ENCODE data around the gene H2BW1.

H2BW1 gene

GRCh38 chrX:104045642-104046041 lies 32.1 kb upstream of the H2BW1 start:
- H3K9ac ChIP-seq (ENCODE audit: low read length) = no peak overlapping the region
- H2BK5ac ChIP-seq (ENCODE audit: low read depth, low read length, poor library complexity) = no peak overlapping the region
- no peak for DNase-seq
- no peak overlapping the region for H3K4me2 ChIP-seq (ENCODE audit: low read length)
- H2BK12ac ChIP-seq (ENCODE audit: low read length) = no peak overlapping the region
- H4K12ac ChIP-seq (ENCODE audit: low read depth, low read length) = no peak overlapping the region
- H3K27me3 ChIP-seq (ENCODE audit: insufficient read depth, low read length) = no peaks in the 10 kb centered on the region
- H4K91ac ChIP-seq (ENCODE audit: low read depth, low read length) = no peak overlapping the region
- H3K79me1 ChIP-seq (ENCODE audit: low read length) = no peaks in the 10 kb centered on the region
- WGBS (ENCODE audit: extremely low coverage, insufficient coverage, insufficient read length) = no CpG with 5 or more reads among the region's 5 CpGs
- no peaks in the 10 kb centered on the region for H3K4me1 ChIP-seq (ENCODE audit: control insufficient read depth in 1 of 2, insufficient read depth in 2 of 2, low read length in 2 of 2)
- H3K9me3 ChIP-seq (ENCODE audit: insufficient read depth, low read depth, low read length) = no peaks in the 10 kb centered on the region
- no peak overlapping the region for H3K14ac ChIP-seq (ENCODE audit: low read length)
- H3K79me2 ChIP-seq (ENCODE audit: control insufficient read depth, insufficient read depth, low read length, poor library complexity) = no peaks in the 10 kb centered on the region
- no peak overlapping the region for H3K23ac ChIP-seq (ENCODE audit: low read length)
- H3K18ac ChIP-seq (ENCODE audit: low read length) = no peak overlapping the region
- H2AFZ ChIP-seq (ENCODE audit: insufficient read depth, low read length, poor library complexity) = no peak overlapping the region
- H3K36me3 ChIP-seq (ENCODE audit: control insufficient read depth in 1 of 2, insufficient read depth in 2 of 2, low read length in 2 of 2) = no peaks in the 10 kb centered on the region
- H3K4ac ChIP-seq (ENCODE audit: low read depth, low read length) = no peak overlapping the region
- H2AK5ac ChIP-seq (ENCODE audit: low read length) = no peak overlapping the region
- H3K27ac ChIP-seq (ENCODE audit: low read depth, low read length) = no peak overlapping the region
- no peak overlapping the region for H4K8ac ChIP-seq (ENCODE audit: low read depth, low read length)
- H3K4me3 ChIP-seq (ENCODE audit: low read depth, low read length) = no peak overlapping the region
- H2BK120ac ChIP-seq (ENCODE audit: insufficient read depth, low read length, poor library complexity) = no peak overlapping the region

- Histone ChIP-seq H2BK12ac (ENCODE audit: low read length) (no peak overlapping the region), H4K91ac (ENCODE audit: low read depth, low read length) (no peak overlapping the region), H3K18ac (ENCODE audit: low read length) (no peak overlapping the region), H3K36me3 (ENCODE audit: control insufficient read depth in 1 of 2, insufficient read depth in 2 of 2, low read length in 2 of 2) (no peaks in the 10 kb centered on the region), H3K27me3 (ENCODE audit: insufficient read depth, low read length) (no peaks in the 10 kb centered on the region), H3K9me3 (ENCODE audit: insufficient read depth, low read depth, low read length) (no peaks in the 10 kb centered on the region), H4K8ac (ENCODE audit: low read depth, low read length) (no peak overlapping the region), H3K4me1 (ENCODE audit: control insufficient read depth in 1 of 2, insufficient read depth in 2 of 2, low read length in 2 of 2) (no peaks in the 10 kb centered on the region), H3K27ac (ENCODE audit: low read depth, low read length) (no peak overlapping the region), H3K14ac (ENCODE audit: low read length) (no peak overlapping the region), H3K9ac (ENCODE audit: low read length) (no peak overlapping the region), H2BK5ac (ENCODE audit: low read depth, low read length, poor library complexity) (no peak overlapping the region), H3K79me1 (ENCODE audit: low read length) (no peaks in the 10 kb centered on the region), H3K4me2 (ENCODE audit: low read length) (no peak overlapping the region), H3K23ac (ENCODE audit: low read length) (no peak overlapping the region), H2BK120ac (ENCODE audit: insufficient read depth, low read length, poor library complexity) (no peak overlapping the region), H4K12ac (ENCODE audit: low read depth, low read length) (no peak overlapping the region), H3K4me3 (ENCODE audit: low read depth, low read length) (no peak overlapping the region), H2AK5ac (ENCODE audit: low read length) (no peak overlapping the region), H3K4ac (ENCODE audit: low read depth, low read length) (no peak overlapping the region), H3K79me2 (ENCODE audit: control insufficient read depth, insufficient read depth, low read length, poor library complexity) (no peaks in the 10 kb centered on the region), H2AFZ (ENCODE audit: insufficient read depth, low read length, poor library complexity) (no peak overlapping the region)
- WGBS (ENCODE audit: extremely low coverage, insufficient coverage, insufficient read length) = no CpG with 5 or more reads among the region's 4 CpGs
- no peak for DNase-seq
These were observed 27.5 kb upstream of the H2BW1 start for GRCh38 chrX:104041003-104041402.

- Histone ChIP-seq H2BK5ac (ENCODE audit: low read depth, low read length, poor library complexity) (no peak within 1 kb of the TSS), H3K36me3 (ENCODE audit: control insufficient read depth in 1 of 2, insufficient read depth in 2 of 2, low read length in 2 of 2) (no peaks in the 10 kb centered on the region), H3K4ac (ENCODE audit: low read depth, low read length) (no peak within 1 kb of the TSS), H3K9ac (ENCODE audit: low read length) (no peak within 1 kb of the TSS), H3K79me2 (ENCODE audit: control insufficient read depth, insufficient read depth, low read length, poor library complexity) (no peaks in the 10 kb centered on the region), H3K27me3 (ENCODE audit: insufficient read depth, low read length) (no peaks in the 10 kb centered on the region), H3K79me1 (ENCODE audit: low read length) (no peaks in the 10 kb centered on the region), H4K12ac (ENCODE audit: low read depth, low read length) (no peak within 1 kb of the TSS), H3K14ac (ENCODE audit: low read length) (no peak within 1 kb of the TSS), H3K23ac (ENCODE audit: low read length) (no peak within 1 kb of the TSS), H3K4me1 (ENCODE audit: control insufficient read depth in 1 of 2, insufficient read depth in 2 of 2, low read length in 2 of 2) (no peaks in the 10 kb centered on the region), H2AFZ (ENCODE audit: insufficient read depth, low read length, poor library complexity) (no peak within 1 kb of the TSS), H3K4me2 (ENCODE audit: low read length) (no peak within 1 kb of the TSS), H2BK12ac (ENCODE audit: low read length) (no peak within 1 kb of the TSS), H2AK5ac (ENCODE audit: low read length) (no peak within 1 kb of the TSS), H4K91ac (ENCODE audit: low read depth, low read length) (no peak within 1 kb of the TSS), H3K18ac (ENCODE audit: low read length) (no peak within 1 kb of the TSS), H3K9me3 (ENCODE audit: insufficient read depth, low read depth, low read length) (no peaks in the 10 kb centered on the region), H3K27ac (ENCODE audit: low read depth, low read length) (no peak within 1 kb of the TSS), H4K8ac (ENCODE audit: low read depth, low read length) (no peak within 1 kb of the TSS), H2BK120ac (ENCODE audit: insufficient read depth, low read length, poor library complexity) (no peak within 1 kb of the TSS), H3K4me3 (ENCODE audit: low read depth, low read length) (no peak within 1 kb of the TSS)
- no CpG with 5 or more reads among the region's 39 CpGs for WGBS (ENCODE audit: extremely low coverage, insufficient coverage, insufficient read length)
- DNase-seq = no peak
These were observed 26.4 kb upstream of the H2BW1 start, which contains the start of gene H2BW2 for GRCh38 chrX:104039689-104040505. Gene H2BW2, plus strand, starts transcription at chrX:104039956. Its CDS starts 39 bp downstream, at chrX:104039995.

GRCh38 chrX:104018126-104018525 lies 4.6 kb upstream of the H2BW1 start:
- no peaks in the 10 kb centered on the region for H3K79me2 ChIP-seq (ENCODE audit: control insufficient read depth, insufficient read depth, low read length, poor library complexity)
- no peak overlapping the region for H3K4me2 ChIP-seq (ENCODE audit: low read length)
- no peak overlapping the region for H2AK5ac ChIP-seq (ENCODE audit: low read length)
- no CpG with 5 or more reads among the region's 11 CpGs for WGBS (ENCODE audit: extremely low coverage, insufficient coverage, insufficient read length)
- H3K36me3 ChIP-seq (ENCODE audit: control insufficient read depth in 1 of 2, insufficient read depth in 2 of 2, low read length in 2 of 2) = no peaks in the 10 kb centered on the region
- no peaks in the 10 kb centered on the region for H3K9me3 ChIP-seq (ENCODE audit: insufficient read depth, low read depth, low read length)
- no peak overlapping the region for H3K14ac ChIP-seq (ENCODE audit: low read length)
- no peak overlapping the region for H4K12ac ChIP-seq (ENCODE audit: low read depth, low read length)
- no peak overlapping the region for H3K4ac ChIP-seq (ENCODE audit: low read depth, low read length)
- H2BK12ac ChIP-seq (ENCODE audit: low read length) = no peak overlapping the region
- no peak overlapping the region for H4K91ac ChIP-seq (ENCODE audit: low read depth, low read length)
- no peak overlapping the region for H3K9ac ChIP-seq (ENCODE audit: low read length)
- H3K4me1 ChIP-seq (ENCODE audit: control insufficient read depth in 1 of 2, insufficient read depth in 2 of 2, low read length in 2 of 2) = no peaks in the 10 kb centered on the region
- DNase-seq = no peak
- H3K18ac ChIP-seq (ENCODE audit: low read length) = no peak overlapping the region
- H3K4me3 ChIP-seq (ENCODE audit: low read depth, low read length) = no peak overlapping the region
- no peak overlapping the region for H3K23ac ChIP-seq (ENCODE audit: low read length)
- no peak overlapping the region for H3K27ac ChIP-seq (ENCODE audit: low read depth, low read length)
- no peak overlapping the region for H2BK5ac ChIP-seq (ENCODE audit: low read depth, low read length, poor library complexity)
- H4K8ac ChIP-seq (ENCODE audit: low read depth, low read length) = no peak overlapping the region
- H2AFZ ChIP-seq (ENCODE audit: insufficient read depth, low read length, poor library complexity) = no peak overlapping the region
- no peaks in the 10 kb centered on the region for H3K79me1 ChIP-seq (ENCODE audit: low read length)
- no peak overlapping the region for H2BK120ac ChIP-seq (ENCODE audit: insufficient read depth, low read length, poor library complexity)
- no peaks in the 10 kb centered on the region for H3K27me3 ChIP-seq (ENCODE audit: insufficient read depth, low read length)
